ENCODE measurements around the gene COQ7.

The COQ7 gene

GRCh38 chr16:19113577-19114358 lies 46.4 kb downstream of the COQ7 start, which contains the start of gene ITPRIPL2:
TSS of gene ITPRIPL2 (plus strand) at chr16:19113964. CDS start at chr16:19114462, 498 bp downstream.
- no peak for DNase-seq (ENCODE audit: low read depth)

- DNase-seq (ENCODE audit: low read depth) = no peak
These were observed 47.1 kb downstream of the COQ7 start for GRCh38 chr16:19114359-19115147.

GRCh38 chr16:19115148-19116021 lies 48.0 kb downstream of the COQ7 start:
- no peak for DNase-seq (ENCODE audit: low read depth)

GRCh38 chr16:19116711-19117449 lies 49.5 kb downstream of the COQ7 start:
- no peak for DNase-seq (ENCODE audit: low read depth)

- no peak for DNase-seq (ENCODE audit: low read depth)
These were observed 51.6 kb downstream of the COQ7 start for GRCh38 chr16:19118938-19119431.

DNA sequence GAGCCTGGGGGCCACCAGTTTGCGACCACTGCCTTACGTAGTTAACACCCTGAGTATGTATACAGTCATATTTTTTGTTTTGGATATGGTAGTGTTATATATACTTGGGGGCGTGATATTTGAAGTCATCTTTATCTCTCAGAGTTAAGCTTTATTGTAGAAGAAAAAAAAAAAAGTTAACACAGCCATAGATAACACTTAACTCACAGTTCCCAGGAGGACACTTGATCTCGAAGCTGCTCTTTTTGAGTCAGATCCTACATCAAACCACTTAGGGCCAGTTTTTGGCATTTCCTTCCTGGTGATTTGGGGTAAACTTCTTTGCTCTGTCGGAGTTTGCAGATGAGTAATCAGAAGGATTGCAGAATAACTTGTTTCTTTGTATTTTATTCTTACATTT lies 52.1 kb downstream of the COQ7 start:
- no peak for DNase-seq (ENCODE audit: low read depth)

- no peak for DNase-seq (ENCODE audit: low read depth)
These were observed 56.2 kb downstream of the COQ7 start for GRCh38 chr16:19123535-19124178.

DNA sequence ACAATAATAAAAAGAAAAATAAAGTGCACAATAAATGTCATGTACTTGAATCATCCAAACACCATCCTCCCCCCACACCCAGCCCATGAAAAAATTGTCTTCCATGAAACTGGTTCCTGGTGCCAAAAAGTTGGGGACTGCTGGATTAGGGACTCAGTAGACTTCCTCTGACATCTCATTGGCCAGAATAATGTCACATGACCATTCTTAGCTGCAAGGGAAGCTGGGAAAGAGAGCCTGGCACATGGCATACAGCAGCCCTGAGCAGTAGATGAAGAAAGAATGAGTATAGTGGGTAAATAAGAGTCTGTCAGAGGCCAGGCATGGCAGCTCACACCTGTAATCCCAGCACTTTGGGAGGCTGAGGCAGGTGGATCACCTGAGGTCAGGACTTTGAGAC lies 58.9 kb downstream of the COQ7 start:
- DNase-seq (ENCODE audit: low read depth) = no peak

DNA sequence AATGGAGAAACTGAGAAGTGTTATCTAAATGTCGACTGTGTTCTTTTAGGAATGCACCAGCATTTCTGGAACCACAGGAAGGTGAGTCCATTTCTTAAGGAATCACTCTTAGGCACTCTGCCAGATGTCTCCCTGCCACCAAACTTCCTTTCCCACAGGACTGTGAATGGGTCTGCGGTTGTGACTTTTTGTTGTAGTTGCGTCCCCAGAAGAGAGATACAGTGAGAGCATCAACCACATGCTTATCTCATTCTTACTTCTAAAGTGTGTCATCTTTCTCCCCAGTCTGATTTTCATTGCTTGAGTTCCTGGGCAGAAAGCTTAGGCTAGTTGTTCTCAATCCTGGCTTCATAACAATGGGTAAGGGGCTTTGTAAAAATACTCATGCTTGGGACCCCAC lies 59.8 kb downstream of the COQ7 start:
- DNase-seq (ENCODE audit: low read depth) = no peak

DNA sequence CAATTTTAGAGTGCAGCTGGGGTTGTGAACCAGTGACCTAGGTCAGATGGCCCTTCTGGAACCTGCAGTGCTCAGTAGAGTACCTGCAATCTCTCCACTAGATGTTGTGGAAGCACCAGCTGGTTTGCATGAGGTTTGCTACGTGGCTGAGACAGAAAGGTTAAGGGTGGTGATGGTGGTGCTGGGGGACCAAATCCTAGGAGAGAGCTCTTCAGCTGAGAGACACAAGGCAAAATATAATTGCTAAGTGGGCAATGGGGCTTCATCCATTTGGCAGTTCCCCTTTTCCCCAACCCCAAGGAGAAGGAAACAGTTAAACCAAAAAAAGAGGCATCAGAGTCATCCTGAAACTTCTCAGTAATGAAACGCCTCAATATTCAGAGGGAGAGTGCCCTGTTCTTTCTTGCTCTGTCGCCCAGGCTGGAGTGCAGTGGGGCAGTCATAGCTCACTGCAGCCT lies 60.3 kb downstream of the COQ7 start:
- no peak for DNase-seq (ENCODE audit: low read depth)

DNA sequence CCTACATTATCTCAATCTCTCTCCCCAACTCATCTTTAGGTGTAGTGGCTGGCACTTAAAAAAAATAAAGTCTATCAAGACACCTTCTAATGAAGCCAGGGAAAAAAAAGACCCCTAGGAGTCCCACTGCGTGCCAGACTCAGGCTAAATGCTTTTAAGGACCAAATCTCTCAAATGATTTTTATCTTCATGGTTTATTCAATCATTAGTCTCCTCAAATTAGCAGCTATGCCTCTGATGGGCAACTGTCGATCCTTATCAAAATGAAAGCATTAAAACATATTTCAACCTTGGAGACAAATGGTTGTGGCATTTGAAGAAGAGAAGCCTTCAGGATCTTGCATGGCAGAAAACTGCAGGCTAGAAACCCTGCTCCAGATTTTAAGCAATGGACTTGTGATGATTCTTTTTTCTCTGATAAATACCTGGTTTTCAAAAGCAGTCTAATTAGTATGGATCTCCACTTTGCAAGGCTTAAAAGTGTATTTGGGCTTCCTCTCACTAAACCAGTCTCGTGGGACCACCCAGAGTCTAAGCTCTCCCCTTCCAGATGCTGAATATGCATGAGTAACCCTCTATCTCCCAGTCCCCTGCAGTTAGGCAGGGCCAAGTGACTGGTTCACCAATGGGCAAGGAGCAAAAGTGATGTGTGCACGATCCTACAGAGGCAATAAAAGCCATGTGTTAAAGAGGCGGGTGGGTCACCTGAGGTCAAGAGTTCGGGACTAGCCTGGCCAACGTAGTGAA lies 61.2 kb downstream of the COQ7 start:
- no peak for DNase-seq (ENCODE audit: low read depth)

Measured in stimulated activated CD8-positive, alpha-beta memory T cell treated with anti-CD3 and anti-CD28 coated beads, Interleukin-12 subunit alpha, Interleukin-12 subunit beta, amount 100 ng/mL, for 4 hours (primary cell).